ENCODE measurements around the gene SCYGR7.

Gene SCYGR7

GRCh38 chr2:227759411-227760118, 31.4 kb downstream of the SCYGR7 start:
- Histone ChIP-seq H3K27ac (ENCODE audit: low read depth, low read length) (no peak overlapping the region), H3K4me2 (ENCODE audit: low read depth, low read length, poor library complexity, severe bottlenecking) (no peak overlapping the region), H2AFZ (ENCODE audit: low read depth, low read length, severe bottlenecking) (no peak overlapping the region), H3K9me3 (ENCODE audit: insufficient read depth, low read length) (no peaks in the 10 kb centered on the region), H3K9ac (ENCODE audit: low read length) (no peak overlapping the region), H3K4me3 (ENCODE audit: insufficient read depth, low read length, poor library complexity, severe bottlenecking) (no peak overlapping the region), H4K20me1 (ENCODE audit: low read depth, low read length) (no peaks in the 10 kb centered on the region), H3K79me2 (ENCODE audit: insufficient read depth, low read length) (no peaks in the 10 kb centered on the region), H3K36me3 (ENCODE audit: low read length) (no peaks in the 10 kb centered on the region), H3F3A (ENCODE audit: insufficient read depth) (no peaks in the 10 kb centered on the region), H3K9me2 (replicated peaks; ENCODE audit: insufficient read depth, low read length) (no peaks in the 10 kb centered on the region), H3K27me3 (ENCODE audit: low read length) (no peaks in the 10 kb centered on the region)
- no peak for TF ChIP-seq EZH2phosphoT487 (conservative IDR thresholded peaks at IDR 0.05; ENCODE audit: low read length)
- TF ChIP-seq CTCF (IDR thresholded peaks at IDR 0.05; ENCODE audit: insufficient read depth, low read length, poor library complexity, severe bottlenecking) = no peak

- no peak overlapping the region for H3K9ac ChIP-seq (ENCODE audit: low read length)
- H3K9me3 ChIP-seq (ENCODE audit: insufficient read depth, low read length) = no peaks in the 10 kb centered on the region
- no peaks in the 10 kb centered on the region for H3K9me2 ChIP-seq (replicated peaks; ENCODE audit: insufficient read depth, low read length)
- no peak overlapping the region for H2AFZ ChIP-seq (ENCODE audit: low read depth, low read length, severe bottlenecking)
- H3K4me2 ChIP-seq (ENCODE audit: low read depth, low read length, poor library complexity, severe bottlenecking) = no peak overlapping the region
- H3K27ac ChIP-seq (ENCODE audit: low read depth, low read length) = no peak overlapping the region
- no peaks in the 10 kb centered on the region for H3F3A ChIP-seq (ENCODE audit: insufficient read depth)
- H3K36me3 ChIP-seq (ENCODE audit: low read length) = no peaks in the 10 kb centered on the region
- no peak overlapping the region for H3K4me3 ChIP-seq (ENCODE audit: insufficient read depth, low read length, poor library complexity, severe bottlenecking)
- no peak for TF ChIP-seq CTCF (IDR thresholded peaks at IDR 0.05; ENCODE audit: insufficient read depth, low read length, poor library complexity, severe bottlenecking)
- no peak for TF ChIP-seq EZH2phosphoT487 (conservative IDR thresholded peaks at IDR 0.05; ENCODE audit: low read length)
- no peaks in the 10 kb centered on the region for H3K27me3 ChIP-seq (ENCODE audit: low read length)
- H3K79me2 ChIP-seq (ENCODE audit: insufficient read depth, low read length) = no peaks in the 10 kb centered on the region
- H4K20me1 ChIP-seq (ENCODE audit: low read depth, low read length) = no peaks in the 10 kb centered on the region
Observed at GRCh38 chr2:227761740-227762476, 33.8 kb downstream of the SCYGR7 start.

GRCh38 chr2:227765788-227766372, 37.7 kb downstream of the SCYGR7 start:
- Histone ChIP-seq H3K27ac (ENCODE audit: low read depth, low read length) (no peak overlapping the region), H3K36me3 (ENCODE audit: low read length) (no peaks in the 10 kb centered on the region), H3K9me2 (replicated peaks; ENCODE audit: insufficient read depth, low read length) (no peaks in the 10 kb centered on the region), H4K20me1 (ENCODE audit: low read depth, low read length) (no peaks in the 10 kb centered on the region), H3K4me2 (ENCODE audit: low read depth, low read length, poor library complexity, severe bottlenecking) (no peak overlapping the region), H3K79me2 (ENCODE audit: insufficient read depth, low read length) (no peaks in the 10 kb centered on the region), H3K4me3 (ENCODE audit: insufficient read depth, low read length, poor library complexity, severe bottlenecking) (no peak overlapping the region), H3K9ac (ENCODE audit: low read length) (no peak overlapping the region), H3K27me3 (ENCODE audit: low read length) (no peaks in the 10 kb centered on the region), H3F3A (ENCODE audit: insufficient read depth) (no peaks in the 10 kb centered on the region), H3K9me3 (ENCODE audit: insufficient read depth, low read length) (no peaks in the 10 kb centered on the region), H2AFZ (ENCODE audit: low read depth, low read length, severe bottlenecking) (no peak overlapping the region)
- TF ChIP-seq CTCF (IDR thresholded peaks at IDR 0.05; ENCODE audit: insufficient read depth, low read length, poor library complexity, severe bottlenecking) = no peak
- TF ChIP-seq EZH2phosphoT487 (conservative IDR thresholded peaks at IDR 0.05; ENCODE audit: low read length) = no peak

All from SU-DHL-6 (cell line).